ENCODE measurements around the gene CABP7.

Gene CABP7

DNA sequence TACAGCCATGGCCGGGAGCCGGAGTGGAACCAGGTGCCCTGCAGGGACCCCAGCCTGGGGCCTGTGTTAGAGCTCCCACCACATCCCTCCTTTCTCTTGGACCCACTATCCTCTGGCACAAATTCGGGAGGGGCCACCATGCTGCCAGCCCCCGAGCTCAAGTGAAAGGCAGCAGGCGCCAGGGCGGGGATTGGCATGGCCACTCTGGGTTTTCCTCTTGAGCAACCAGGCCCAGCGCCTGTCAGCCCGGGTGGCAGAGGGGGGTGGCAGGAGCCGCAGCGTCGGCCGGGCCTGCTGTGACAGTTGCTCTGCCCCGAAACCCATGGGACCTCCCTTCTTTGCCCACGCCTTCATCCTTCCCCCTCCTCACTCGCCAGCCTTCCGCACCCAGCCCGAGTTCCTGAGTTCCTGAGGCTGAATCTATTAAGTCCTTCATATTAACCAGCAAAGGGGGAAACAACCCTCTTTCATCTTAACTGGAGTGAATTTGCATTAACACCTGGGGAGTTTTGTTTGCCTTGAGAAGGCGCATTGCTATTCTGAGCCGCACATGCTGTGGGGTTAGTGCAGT lies 16.8 kb upstream of the CABP7 start:
- no peak for DNase-seq

- DNase-seq, result no peak
These were observed 16.1 kb upstream of the CABP7 start for GRCh38 chr22:29703569-29704195.

DNA sequence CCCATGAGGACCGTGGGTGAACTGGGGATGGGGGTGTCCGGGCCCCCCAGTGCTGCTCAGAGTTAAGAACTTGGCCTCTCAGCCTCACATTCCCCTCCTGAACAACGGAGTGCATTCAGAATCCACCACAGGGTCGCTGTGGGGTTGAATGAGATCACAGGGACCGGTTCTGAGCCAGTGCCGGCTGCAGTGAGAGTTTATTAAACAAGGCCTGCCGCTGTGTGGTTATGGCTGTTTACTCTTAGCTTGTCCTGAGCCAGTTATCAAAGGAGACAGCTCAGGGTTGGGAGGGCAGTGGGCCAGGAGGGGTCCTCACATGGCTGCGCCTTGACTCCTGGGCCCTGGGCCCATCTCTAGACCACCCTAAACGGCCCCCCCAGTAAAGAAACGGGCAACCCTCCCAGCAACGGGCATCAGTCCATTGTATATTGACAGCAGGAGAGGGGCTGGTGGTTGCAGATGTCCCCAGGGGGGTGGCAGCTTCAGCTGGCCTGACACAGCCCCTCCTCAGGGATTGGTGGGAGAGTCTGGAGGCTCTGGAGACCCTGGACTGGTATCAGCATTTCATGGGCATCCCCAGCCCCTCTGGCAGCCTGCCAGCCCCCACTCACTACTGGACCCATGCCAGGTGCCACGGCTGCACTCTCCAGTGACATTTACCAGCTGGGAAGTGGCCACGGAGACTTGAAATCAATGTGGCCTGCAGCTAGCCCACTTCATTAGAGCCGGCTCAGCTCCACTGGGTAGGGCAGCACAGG lies 15.1 kb upstream of the CABP7 start:
- no peak for DNase-seq

GRCh38 chr22:29705651-29706050 lies 14.2 kb upstream of the CABP7 start:
- DNase-seq, result no peak

DNA sequence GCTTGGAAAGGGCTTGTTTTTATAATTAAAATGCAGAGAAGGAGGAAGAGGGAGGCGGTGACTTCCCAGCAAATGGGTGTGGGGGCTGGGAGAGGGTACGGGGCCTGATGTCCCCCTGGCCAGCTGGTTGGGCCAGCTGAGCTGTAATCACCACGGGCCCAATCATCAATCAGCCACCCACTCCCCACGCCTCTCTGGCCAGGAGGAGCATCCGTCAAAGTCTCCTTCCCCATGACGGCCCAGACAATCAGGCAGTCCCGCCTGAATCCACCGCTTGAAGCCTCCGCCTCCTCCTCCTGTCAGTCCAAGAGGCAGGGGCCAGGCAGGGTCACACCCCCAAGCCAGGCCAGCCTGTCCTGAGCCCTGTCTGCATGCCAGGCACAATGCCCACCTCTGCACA lies 13.3 kb upstream of the CABP7 start:
- DNase-seq, result no peak

DNA sequence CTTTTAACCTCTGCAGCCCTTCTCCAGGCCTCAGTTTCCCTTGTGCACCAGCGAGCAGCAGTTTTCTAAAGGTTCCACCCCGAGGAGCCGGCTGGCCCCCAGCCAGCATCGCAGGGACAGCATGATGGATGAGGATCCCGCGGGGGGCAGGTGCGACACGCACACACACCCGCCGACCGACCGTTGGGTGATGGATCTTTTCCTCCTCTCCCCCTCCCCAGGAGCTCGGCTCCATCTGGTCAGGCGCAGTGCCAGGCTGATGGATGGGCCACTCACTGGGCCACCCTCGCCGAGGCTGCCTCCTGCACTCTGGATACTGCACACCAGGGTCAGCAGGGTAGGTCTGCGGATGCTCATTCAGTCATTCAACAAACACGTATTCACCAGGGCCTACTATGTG lies 12.8 kb upstream of the CABP7 start:
- no peak for DNase-seq

- DNase-seq, result no peak
These were observed 12.3 kb upstream of the CABP7 start for GRCh38 chr22:29707471-29707870.

- DNase-seq, result no peak
These were observed 9.6 kb upstream of the CABP7 start for GRCh38 chr22:29710193-29710592.

GRCh38 chr22:29710922-29711593 lies 8.7 kb upstream of the CABP7 start:
- DNase-seq, result no peak

- no peak for DNase-seq
These were observed 7.7 kb upstream of the CABP7 start for GRCh38 chr22:29712119-29712518.

DNA sequence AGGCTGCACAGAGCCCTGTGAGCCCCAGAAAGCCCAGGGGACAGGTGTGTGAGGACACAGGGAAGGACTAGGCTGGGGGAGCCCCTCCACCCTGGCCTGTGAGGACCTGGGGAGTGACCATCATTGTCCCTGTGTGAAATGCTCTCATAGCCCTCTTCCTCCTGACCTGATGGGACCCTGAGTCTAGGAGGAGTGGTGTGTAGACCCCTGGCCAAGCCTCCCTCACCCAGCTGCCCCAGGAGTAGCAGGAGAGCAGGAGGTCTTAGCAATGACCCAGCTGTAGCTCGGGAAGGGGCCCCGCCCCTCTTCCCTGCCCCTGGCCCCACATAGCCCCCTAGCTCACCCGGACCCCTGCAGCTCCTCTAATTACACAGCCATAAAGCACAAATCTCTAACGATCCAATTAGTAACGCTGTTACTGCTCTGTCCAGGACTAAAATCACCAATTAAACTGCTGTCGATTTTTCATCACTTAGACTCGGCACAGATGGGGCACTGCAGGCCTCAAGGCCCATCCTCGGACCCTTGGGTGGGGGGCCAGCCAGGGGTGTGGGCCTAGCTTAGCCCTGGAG lies 6.6 kb upstream of the CABP7 start:
- no peak for DNase-seq

GRCh38 chr22:29715240-29715639 lies 4.6 kb upstream of the CABP7 start:
- DNase-seq, result no peak

GRCh38 chr22:29715705-29716104 lies 4.1 kb upstream of the CABP7 start:
- DNase-seq, result no peak

DNA sequence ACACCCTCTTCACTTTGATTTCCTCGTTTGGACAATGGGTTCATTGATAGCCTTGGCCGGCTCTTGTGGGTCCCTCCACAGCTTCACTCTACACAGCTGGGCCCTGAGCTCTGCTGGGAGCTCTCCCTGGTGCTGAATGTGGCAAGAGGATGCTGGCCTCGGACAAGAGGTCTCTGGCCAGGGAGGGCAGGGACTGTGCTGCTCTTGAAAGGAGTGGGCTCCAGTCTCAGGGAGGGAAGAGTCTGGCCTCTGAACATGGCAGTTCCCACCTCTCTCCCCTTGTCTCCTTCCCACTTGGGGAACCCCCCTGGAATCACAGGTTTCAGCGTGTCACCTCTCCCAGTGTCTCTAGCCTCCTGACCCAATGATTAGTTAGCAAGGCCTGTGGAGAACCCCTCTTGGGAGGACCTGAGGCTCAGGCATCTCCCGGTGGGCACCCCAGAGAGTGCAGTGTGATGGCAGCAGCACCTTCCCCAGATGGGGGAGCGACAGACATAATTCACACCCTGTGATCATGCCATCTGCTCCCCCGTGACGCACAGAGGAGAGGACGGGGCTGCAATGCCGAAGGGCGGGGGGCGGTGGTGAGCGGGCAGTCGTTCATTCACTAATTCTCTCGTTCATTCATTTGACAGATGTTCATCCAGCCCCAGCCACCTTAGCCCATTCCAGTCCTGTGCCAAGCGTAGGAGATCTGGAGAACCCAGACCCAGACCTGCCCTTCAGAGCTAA lies 2.8 kb upstream of the CABP7 start:
- DNase-seq, result no peak

- no peak for DNase-seq
These were observed 2.0 kb upstream of the CABP7 start for GRCh38 chr22:29717789-29718188.

- no peak for DNase-seq
These were observed 579 bp upstream of the CABP7 start for GRCh38 chr22:29718949-29719898.

GRCh38 chr22:29720811-29721323 lies 1.1 kb downstream of the CABP7 start:
- no peak for DNase-seq

DNA sequence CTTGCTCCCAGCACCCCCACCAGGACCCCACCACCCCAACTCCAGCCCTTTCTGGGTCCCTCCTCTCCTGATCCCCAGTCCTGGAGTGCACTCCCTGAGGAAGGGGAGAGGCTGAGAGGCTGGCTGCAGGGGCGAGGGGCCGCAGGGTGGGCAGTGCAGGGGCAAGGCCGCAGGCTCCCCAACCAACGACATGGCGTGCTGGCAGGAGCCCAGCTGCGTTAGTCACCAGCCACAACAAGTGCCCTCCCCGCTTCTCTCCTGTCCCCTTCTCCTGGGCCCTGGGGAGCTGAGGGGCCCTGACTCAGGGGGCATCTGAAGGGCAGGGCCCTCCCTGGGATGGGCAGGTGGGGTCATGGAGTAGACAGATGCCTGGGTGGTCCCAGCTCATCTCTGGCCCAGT lies 2.3 kb downstream of the CABP7 start:
- DNase-seq, result no peak

DNA sequence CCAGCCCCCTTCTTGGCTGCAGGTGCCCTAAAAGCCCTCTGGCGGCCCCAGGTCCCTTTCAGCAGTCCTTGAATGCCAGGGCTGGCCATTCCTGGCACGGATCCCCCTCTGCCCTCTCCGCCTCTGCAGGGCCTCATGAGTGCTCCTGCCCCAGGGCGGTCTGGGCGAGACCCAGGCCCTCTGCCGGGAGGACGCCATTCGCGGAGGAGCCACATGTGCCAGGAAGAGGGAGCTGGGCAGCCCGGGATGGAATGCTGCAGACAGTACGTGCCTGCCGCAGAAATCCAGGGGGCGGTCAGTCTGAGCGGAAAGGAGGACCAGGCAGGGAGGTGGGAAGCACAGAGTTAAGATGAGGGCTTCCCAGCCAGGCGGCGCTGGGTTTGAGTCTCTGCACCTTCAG lies 2.8 kb downstream of the CABP7 start:
- no peak for DNase-seq

GRCh38 chr22:29723766-29724165 lies 4.0 kb downstream of the CABP7 start:
- no peak for DNase-seq

GRCh38 chr22:29724843-29725242 lies 5.0 kb downstream of the CABP7 start:
- no peak for DNase-seq

Measured in activated T-cell treated with anti-CD3 and anti-CD28 coated beads for 4 hours (primary cell).